ENCODE data around the gene ATP4A.
"Not testable (repeated sequence)": the region's sequence is repeated elsewhere in the genome, so short reads cannot be mapped to it uniquely, and the experiment has no call there.

Gene ATP4A

GRCh38 chr19:35563207-35563829, at the start of gene ATP4A:
ATP4A (minus strand) TSS chr19:35563658; CDS start chr19:35563629, 29 bp downstream.
- no peak for DNase-seq (ENCODE audit: low read depth)

- peak; percentile 92 for DNase-seq (ENCODE audit: low read depth)
These were observed 49.3 kb upstream of the ATP4A start, which contains the start of gene HAUS5 for GRCh38 chr19:35612559-35613321. HAUS5 (plus strand) TSS chr19:35612735; CDS start chr19:35612795, 60 bp downstream.

DNA sequence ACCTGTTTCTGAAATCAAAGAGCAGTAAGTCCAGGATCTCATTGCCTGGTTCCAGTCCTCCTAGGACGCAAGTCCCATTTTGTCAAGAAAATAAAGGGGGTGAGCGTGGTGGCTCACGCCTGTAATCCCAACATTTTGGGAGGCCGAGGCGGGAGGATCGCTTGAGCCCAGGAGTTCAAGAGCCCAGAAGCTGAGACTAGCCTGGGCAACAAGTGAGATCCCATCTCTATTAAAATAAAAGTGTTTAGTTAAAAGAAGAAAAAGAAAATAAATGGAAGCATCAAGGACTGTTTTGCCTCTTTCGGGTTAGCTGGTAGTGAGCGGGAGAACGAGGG, 48.7 kb upstream of the ATP4A start:
- DNase-seq (ENCODE audit: low read depth), result no peak

GRCh38 chr19:35609851-35610353, 46.4 kb upstream of the ATP4A start:
- no peak for DNase-seq (ENCODE audit: low read depth)

- no peak for DNase-seq (ENCODE audit: low read depth)
These were observed 44.8 kb upstream of the ATP4A start for GRCh38 chr19:35608251-35608650.

DNA sequence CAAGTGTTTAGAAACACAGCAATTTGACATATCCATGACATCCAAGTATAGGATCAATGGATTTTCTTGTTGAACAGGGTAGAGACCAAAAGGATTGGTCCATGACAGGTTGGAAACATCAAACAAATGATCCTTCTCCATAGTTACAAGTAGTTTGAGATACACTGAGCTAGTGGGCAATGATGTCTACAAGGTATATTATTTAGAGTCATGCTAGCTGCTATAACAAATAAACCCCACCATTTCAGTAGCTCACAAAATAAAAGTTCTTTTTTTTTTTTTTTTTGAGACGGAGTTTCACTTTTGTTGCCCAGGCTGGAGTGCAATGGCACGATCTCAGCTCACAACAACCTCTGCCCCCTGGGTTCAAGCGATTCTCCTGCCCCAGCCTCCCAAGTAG, 44.2 kb upstream of the ATP4A start:
- DNase-seq (ENCODE audit: low read depth), result no peak

DNA sequence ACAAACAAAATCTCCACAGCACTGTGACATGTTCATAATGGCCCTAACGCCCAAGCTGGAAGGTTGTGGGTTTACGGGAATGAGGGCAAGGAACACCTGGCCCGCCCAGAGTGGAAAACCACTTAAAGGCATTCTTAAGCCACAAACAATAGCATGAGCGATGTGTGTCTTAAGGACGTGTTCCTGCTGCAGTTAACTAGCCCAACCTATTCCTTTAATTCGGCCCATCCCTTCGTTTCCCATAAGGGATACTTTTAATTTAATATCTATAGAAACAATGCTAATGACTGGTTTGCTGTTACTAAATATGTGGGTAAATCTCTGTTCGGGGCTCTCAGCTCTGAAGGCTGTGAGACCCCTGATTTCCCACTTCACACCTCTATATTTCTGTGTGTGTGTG, 43.7 kb upstream of the ATP4A start:
- DNase-seq (ENCODE audit: low read depth), result not testable (repeated sequence)

GRCh38 chr19:35604436-35604835, 41.0 kb upstream of the ATP4A start:
- not testable (repeated sequence) for DNase-seq (ENCODE audit: low read depth)

DNA sequence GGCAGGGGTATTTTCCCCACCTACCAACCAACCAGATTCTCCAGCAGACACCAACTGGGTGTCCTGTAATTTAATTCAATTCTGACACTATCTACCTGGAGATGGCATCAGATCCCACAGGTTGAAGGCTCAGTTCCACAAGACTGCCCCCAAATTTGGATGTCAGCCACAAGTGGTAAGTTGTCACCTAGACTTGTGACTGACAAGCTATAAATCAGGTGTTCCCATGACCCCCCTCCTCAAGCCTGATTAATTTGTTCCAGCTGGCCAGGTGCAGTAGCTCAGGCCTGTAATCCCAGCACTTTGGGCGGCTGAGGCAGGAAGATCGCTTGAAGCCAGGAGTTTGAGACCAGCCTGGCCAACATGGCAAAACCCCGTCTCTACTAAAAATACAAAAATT, 38.5 kb upstream of the ATP4A start:
- DNase-seq (ENCODE audit: low read depth), result no peak

- no peak for DNase-seq (ENCODE audit: low read depth)
These were observed 33.0 kb upstream of the ATP4A start for GRCh38 chr19:35596366-35596999.

DNA sequence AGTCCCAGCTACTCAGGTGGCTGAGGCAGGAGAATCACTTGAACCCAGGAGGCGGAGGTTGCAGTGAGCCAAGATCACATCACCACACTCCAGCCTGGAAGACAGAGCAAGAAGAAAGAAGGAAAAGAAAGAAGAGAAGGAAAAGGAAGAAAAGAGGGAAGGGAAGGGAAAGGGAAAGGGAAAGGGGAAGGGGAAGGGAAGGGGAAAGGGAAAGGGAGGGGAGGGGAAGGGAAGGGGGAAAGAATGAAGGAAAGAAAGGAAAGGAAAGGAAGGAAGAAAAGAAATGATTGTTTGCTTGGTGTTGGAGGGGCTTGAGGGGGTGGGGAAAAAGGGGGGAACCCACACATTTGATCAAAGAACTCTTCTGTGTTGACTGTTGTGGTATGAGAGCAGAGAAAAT, 32.5 kb upstream of the ATP4A start:
- no peak for DNase-seq (ENCODE audit: low read depth)

DNA sequence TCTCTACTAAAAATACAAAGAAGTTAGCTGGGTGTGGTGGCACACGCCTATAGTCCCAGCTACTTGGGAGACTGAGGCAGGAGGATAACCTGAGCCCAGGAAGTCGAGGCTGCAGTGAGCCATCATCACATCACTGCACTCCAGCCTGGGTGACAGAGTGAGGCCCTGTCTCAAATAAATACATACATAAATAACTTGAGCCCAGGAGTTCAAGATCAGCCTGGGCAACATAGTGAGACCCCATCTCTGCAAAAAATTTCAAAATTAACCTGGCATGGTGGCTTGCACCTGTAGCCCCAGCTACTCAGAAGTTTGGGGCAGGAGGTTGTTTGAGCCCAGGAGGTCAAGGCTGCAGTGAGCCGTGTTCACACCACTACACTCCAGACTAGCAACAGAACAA, 31.6 kb upstream of the ATP4A start:
- not testable (repeated sequence) for DNase-seq (ENCODE audit: low read depth)

GRCh38 chr19:35592226-35592625, 28.8 kb upstream of the ATP4A start:
- no peak for DNase-seq (ENCODE audit: low read depth)

DNA sequence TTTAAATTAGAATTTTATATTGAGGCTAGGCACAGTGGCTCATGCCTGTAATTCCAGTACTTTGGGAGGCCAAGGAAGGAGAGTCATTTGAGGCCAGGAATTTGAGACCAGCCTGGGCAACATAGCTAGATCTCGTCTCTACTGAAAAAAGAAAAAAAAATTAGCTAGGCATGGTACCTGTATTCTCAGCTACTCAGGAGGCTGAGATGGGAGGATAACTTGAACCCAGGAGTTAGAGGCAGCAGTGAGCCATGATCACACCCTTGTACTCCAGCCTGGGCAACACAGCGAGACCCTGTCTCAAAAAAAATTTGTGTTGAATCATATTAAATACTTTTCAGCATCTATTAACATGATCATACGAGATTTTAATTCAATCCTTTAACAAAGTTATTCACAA, 27.4 kb upstream of the ATP4A start:
- DNase-seq (ENCODE audit: low read depth), result no peak

DNA sequence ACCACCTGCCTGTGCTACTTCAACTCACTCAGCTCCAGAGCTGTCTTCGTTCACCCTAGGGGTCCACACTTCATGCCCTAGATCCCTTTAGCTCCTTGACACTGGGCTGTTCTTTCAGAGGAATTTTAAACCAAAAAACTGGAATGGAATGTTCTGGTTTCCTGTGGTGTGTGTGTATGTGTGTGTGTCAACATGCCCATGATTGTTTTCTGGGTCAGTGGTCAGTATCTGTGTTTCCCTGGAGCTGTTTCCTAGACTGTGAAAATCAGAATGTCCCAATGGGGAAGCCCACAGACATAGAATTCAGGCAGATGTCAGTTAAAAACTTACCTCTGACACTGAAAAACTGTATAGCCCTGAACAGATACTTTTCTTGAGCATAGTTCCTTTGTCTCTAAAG, 23.9 kb upstream of the ATP4A start:
- no peak for DNase-seq (ENCODE audit: low read depth)

- DNase-seq (ENCODE audit: low read depth), result no peak
These were observed 22.4 kb upstream of the ATP4A start, which contains the start of gene PMIS2 for GRCh38 chr19:35585848-35586247. PMIS2 (plus strand) TSS chr19:35586173; CDS start chr19:35586260, 87 bp downstream.

DNA sequence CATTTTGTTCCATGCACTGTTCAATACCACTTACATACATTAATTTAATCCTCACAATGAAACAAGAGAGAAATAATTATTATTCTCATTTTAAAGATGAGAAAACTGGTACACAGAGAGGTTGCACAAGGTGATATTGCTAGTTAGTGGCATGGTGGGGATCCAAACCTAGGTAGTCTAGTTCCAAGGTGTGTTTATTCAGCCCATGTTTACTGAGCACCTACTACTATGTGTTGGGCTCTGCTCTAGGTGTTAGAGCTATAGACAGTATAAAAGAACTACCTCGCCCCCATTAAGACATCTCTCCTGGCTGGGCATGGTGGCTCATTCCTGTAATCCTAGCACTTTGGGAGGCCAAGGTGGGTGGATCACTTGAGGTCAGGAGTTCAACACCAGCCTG, 19.3 kb upstream of the ATP4A start:
- DNase-seq (ENCODE audit: low read depth), result no peak

DNA sequence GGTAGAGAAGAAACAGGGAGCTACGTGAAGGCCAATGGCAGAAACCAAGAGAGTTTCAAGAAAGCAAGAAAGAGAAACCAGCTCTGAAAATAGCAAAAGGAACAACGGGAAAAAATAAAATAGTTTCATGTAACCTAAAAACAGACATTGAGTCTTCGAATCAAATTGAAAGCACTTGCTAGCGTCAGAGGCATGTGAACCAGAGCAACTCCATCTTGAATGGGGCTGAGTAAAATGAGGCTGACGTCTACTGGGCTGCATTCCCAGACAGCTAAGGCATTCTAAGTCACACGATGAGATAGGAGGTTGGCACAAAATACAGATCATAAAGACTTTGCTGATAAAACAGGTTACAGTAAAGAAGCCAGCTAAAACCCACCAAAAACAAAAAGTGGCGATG, 15.2 kb upstream of the ATP4A start:
- DNase-seq (ENCODE audit: low read depth), result no peak

GRCh38 chr19:35577918-35578317, 14.5 kb upstream of the ATP4A start:
- DNase-seq (ENCODE audit: low read depth), result no peak

- DNase-seq (ENCODE audit: low read depth), result no peak
These were observed 8.0 kb upstream of the ATP4A start for GRCh38 chr19:35571406-35571965.

GRCh38 chr19:35569281-35569781, 5.9 kb upstream of the ATP4A start:
- DNase-seq (ENCODE audit: low read depth), result no peak

DNA sequence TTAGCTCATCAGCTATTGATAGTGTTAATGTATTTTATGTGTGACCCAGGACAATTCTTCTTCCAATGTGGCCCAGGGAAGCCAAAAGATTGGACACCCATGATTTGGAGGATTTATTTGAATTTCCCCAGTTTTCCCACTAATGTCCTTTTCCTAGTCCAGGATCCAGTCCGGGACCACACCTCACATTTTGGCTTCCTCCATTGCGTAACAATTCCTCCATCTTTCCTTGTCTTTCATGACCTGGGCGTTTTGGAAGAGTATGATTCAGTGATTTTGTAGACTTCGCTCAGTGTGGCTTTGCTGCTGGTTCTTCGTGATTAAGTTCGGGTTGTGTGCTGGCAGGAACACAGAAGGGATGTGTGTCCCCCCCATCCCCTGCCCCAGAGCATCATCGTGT, 3.3 kb upstream of the ATP4A start:
- DNase-seq (ENCODE audit: low read depth), result no peak
